Measurements from ENCODE around the gene PURB.
"Not testable (repeated sequence)": the region's sequence is repeated elsewhere in the genome, so short reads cannot be mapped to it uniquely, and the experiment has no call there.

GRCh38 chr7:44846390-44846789 lies 38.9 kb downstream of the PURB start:
- not testable (repeated sequence) for TF ChIP-seq STAT3 (IDR thresholded peaks at IDR 0.05; ENCODE audit: low read depth, low read length); SUZ12 (IDR thresholded peaks at IDR 0.05; ENCODE audit: unreplicated experiment); ZNF384 (IDR thresholded peaks at IDR 0.05; ENCODE audit: borderline replicate concordance, low read depth, low read length); REST (IDR thresholded peaks at IDR 0.05; ENCODE audit: low read depth, low read length); EZH2 (IDR thresholded peaks at IDR 0.05; ENCODE audit: borderline replicate concordance, control insufficient read depth, low read depth, low read length); GABPA (IDR thresholded peaks at IDR 0.05; ENCODE audit: low read depth); CBFB (IDR thresholded peaks at IDR 0.05; ENCODE audit: low read depth); KAT2A (conservative IDR thresholded peaks at IDR 0.05; ENCODE audit: control insufficient read depth, low read depth, low read length)
- TF ChIP-seq, protein P1, sequence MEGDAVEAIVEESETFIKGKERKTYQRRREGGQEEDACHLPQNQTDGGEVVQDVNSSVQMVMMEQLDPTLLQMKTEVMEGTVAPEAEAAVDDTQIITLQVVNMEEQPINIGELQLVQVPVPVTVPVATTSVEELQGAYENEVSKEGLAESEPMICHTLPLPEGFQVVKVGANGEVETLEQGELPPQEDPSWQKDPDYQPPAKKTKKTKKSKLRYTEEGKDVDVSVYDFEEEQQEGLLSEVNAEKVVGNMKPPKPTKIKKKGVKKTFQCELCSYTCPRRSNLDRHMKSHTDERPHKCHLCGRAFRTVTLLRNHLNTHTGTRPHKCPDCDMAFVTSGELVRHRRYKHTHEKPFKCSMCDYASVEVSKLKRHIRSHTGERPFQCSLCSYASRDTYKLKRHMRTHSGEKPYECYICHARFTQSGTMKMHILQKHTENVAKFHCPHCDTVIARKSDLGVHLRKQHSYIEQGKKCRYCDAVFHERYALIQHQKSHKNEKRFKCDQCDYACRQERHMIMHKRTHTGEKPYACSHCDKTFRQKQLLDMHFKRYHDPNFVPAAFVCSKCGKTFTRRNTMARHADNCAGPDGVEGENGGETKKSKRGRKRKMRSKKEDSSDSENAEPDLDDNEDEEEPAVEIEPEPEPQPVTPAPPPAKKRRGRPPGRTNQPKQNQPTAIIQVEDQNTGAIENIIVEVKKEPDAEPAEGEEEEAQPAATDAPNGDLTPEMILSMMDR (IDR thresholded peaks at IDR 0.05 in 2 of 3, conservative IDR thresholded peaks at IDR 0.05 in 1 of 3; ENCODE audit: control insufficient read depth in 2 of 3, extremely low read depth in 1 of 3, insufficient read depth in 1 of 3, low read depth in 3 of 3, low read length in 3 of 3), result not testable (repeated sequence)
- TF ChIP-seq, protein P2, sequence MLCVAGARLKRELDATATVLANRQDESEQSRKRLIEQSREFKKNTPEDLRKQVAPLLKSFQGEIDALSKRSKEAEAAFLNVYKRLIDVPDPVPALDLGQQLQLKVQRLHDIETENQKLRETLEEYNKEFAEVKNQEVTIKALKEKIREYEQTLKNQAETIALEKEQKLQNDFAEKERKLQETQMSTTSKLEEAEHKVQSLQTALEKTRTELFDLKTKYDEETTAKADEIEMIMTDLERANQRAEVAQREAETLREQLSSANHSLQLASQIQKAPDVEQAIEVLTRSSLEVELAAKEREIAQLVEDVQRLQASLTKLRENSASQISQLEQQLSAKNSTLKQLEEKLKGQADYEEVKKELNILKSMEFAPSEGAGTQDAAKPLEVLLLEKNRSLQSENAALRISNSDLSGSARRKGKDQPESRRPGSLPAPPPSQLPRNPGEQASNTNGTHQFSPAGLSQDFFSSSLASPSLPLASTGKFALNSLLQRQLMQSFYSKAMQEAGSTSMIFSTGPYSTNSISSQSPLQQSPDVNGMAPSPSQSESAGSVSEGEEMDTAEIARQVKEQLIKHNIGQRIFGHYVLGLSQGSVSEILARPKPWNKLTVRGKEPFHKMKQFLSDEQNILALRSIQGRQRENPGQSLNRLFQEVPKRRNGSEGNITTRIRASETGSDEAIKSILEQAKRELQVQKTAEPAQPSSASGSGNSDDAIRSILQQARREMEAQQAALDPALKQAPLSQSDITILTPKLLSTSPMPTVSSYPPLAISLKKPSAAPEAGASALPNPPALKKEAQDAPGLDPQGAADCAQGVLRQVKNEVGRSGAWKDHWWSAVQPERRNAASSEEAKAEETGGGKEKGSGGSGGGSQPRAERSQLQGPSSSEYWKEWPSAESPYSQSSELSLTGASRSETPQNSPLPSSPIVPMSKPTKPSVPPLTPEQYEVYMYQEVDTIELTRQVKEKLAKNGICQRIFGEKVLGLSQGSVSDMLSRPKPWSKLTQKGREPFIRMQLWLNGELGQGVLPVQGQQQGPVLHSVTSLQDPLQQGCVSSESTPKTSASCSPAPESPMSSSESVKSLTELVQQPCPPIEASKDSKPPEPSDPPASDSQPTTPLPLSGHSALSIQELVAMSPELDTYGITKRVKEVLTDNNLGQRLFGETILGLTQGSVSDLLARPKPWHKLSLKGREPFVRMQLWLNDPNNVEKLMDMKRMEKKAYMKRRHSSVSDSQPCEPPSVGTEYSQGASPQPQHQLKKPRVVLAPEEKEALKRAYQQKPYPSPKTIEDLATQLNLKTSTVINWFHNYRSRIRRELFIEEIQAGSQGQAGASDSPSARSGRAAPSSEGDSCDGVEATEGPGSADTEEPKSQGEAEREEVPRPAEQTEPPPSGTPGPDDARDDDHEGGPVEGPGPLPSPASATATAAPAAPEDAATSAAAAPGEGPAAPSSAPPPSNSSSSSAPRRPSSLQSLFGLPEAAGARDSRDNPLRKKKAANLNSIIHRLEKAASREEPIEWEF (IDR thresholded peaks at IDR 0.05; ENCODE audit: insufficient replicate concordance, low read depth, low read length), result not testable (repeated sequence)
